HCT116 (cell line): ENCODE results near the gene TMEM134.

ENCODE experiments used
- EZH2 ChIP-seq: fragments of 200-600 bp; sonication (generic); IDR thresholded peaks from 2 replicates; pipeline ENCODE4 v1.6.1; 2017; ENCODE audit warnings: antibody characterized with exemption, mixed run types
- EZH2phosphoT487 ChIP-seq: fragments of 200-600 bp; IDR thresholded peaks from 2 replicates; pipeline ENCODE4 v1.6.1; 2018; ENCODE audit warnings: antibody characterized with exemption, borderline replicate concordance
- FOSL1 ChIP-seq: IDR thresholded peaks from 2 replicates; pipeline ENCODE4 v1.6.1; 2012; ENCODE audit warnings: low read depth
- JUND ChIP-seq: IDR thresholded peaks from 2 replicates; pipeline ENCODE4 v1.6.1; 2012
- POLR2A ChIP-seq: IDR thresholded peaks from 2 replicates; pipeline ENCODE4 v1.7.0; 2011; ENCODE audit warnings: borderline replicate concordance; ENCODE audit not compliant: insufficient read depth, insufficient read length; ENCODE audit errors: extremely low read depth
- POLR2AphosphoS5 ChIP-seq: IDR thresholded peaks from 2 replicates; pipeline ENCODE4 v1.6.1; 2011; ENCODE audit warnings: mild to moderate bottlenecking, low read depth, low read length, moderate library complexity
- SP1 ChIP-seq: IDR thresholded peaks from 2 replicates; pipeline ENCODE4 v1.6.1; 2012; ENCODE audit warnings: low read depth
- SRF ChIP-seq: IDR thresholded peaks from 2 replicates; pipeline ENCODE4 v1.6.1; 2012; ENCODE audit warnings: low read depth
- TCF7L2 ChIP-seq: IDR thresholded peaks from 2 replicates; pipeline ENCODE4 v1.7.0; 2011; ENCODE audit warnings: borderline replicate concordance, inconsistent platforms; ENCODE audit not compliant: insufficient read depth, insufficient read length; ENCODE audit errors: extremely low read depth
- TF ChIP-seq, protein P1 (sequence below), 3 experiments: fragments of 200-600 bp in 1 of 3; sonication (generic) in 1 of 3; IDR thresholded peaks in 2 of 3; conservative IDR thresholded peaks in 1 of 3; 2 replicates each; pipeline ENCODE4 v1.5.1; 2012 to 2017; ENCODE audit warnings: low read depth in 2 of 3, low read length in 2 of 3, antibody characterized with exemption in 1 of 3, borderline replicate concordance in 1 of 3, control low read depth in 1 of 3, mild to moderate bottlenecking in 1 of 3, mixed read lengths in 1 of 3, mixed run types in 1 of 3, moderate library complexity in 1 of 3; ENCODE audit not compliant: insufficient read depth in 1 of 3
- TF ChIP-seq, protein P2 (sequence below): IDR thresholded peaks from 2 replicates; pipeline ENCODE4 v1.6.1; 2012
- TF ChIP-seq, protein P3 (sequence below): IDR thresholded peaks from 2 replicates; pipeline ENCODE4 v1.6.1; 2011; ENCODE audit warnings: mild to moderate bottlenecking, low read length, moderate library complexity; ENCODE audit not compliant: insufficient replicate concordance; ENCODE audit errors: extremely low read depth
- TF ChIP-seq, protein P4 (sequence below): IDR thresholded peaks from 2 replicates; pipeline ENCODE4 v1.6.1; 2012; ENCODE audit warnings: low read depth

DNA sequence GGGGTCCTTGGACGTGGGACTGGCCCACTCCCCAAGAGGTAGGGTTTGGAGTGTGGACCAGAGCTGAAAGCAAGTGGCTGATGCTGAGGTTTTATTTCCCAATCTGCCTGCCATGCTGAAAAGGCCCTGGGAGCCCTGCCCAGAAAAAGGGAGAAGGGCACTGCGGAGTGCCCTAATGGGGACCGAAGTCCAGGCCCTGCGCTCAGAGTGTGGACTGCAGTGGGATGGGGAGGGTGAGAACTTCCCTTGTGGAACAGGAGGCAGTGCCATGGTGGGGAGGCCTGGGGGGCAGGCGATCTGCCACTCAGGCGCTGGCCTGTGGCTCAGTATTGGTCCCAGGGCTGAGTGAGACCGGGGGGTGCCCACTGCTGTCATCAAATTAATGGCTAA lies 20.8 kb downstream of the TMEM134 start:
- TF ChIP-seq, protein P1, sequence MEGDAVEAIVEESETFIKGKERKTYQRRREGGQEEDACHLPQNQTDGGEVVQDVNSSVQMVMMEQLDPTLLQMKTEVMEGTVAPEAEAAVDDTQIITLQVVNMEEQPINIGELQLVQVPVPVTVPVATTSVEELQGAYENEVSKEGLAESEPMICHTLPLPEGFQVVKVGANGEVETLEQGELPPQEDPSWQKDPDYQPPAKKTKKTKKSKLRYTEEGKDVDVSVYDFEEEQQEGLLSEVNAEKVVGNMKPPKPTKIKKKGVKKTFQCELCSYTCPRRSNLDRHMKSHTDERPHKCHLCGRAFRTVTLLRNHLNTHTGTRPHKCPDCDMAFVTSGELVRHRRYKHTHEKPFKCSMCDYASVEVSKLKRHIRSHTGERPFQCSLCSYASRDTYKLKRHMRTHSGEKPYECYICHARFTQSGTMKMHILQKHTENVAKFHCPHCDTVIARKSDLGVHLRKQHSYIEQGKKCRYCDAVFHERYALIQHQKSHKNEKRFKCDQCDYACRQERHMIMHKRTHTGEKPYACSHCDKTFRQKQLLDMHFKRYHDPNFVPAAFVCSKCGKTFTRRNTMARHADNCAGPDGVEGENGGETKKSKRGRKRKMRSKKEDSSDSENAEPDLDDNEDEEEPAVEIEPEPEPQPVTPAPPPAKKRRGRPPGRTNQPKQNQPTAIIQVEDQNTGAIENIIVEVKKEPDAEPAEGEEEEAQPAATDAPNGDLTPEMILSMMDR (IDR thresholded peaks at IDR 0.05 in 2 of 3, conservative IDR thresholded peaks at IDR 0.05 in 1 of 3; ENCODE audit: borderline replicate concordance in 1 of 3, insufficient read depth in 1 of 3, low read depth in 2 of 3, low read length in 2 of 3) = no peak
- no peak for TF ChIP-seq SP1
- TF ChIP-seq, protein P2, sequence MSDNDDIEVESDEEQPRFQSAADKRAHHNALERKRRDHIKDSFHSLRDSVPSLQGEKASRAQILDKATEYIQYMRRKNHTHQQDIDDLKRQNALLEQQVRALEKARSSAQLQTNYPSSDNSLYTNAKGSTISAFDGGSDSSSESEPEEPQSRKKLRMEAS = no peak
- no peak for TF ChIP-seq POLR2A
- TF ChIP-seq EZH2 = no peak
- TF ChIP-seq, protein P3, sequence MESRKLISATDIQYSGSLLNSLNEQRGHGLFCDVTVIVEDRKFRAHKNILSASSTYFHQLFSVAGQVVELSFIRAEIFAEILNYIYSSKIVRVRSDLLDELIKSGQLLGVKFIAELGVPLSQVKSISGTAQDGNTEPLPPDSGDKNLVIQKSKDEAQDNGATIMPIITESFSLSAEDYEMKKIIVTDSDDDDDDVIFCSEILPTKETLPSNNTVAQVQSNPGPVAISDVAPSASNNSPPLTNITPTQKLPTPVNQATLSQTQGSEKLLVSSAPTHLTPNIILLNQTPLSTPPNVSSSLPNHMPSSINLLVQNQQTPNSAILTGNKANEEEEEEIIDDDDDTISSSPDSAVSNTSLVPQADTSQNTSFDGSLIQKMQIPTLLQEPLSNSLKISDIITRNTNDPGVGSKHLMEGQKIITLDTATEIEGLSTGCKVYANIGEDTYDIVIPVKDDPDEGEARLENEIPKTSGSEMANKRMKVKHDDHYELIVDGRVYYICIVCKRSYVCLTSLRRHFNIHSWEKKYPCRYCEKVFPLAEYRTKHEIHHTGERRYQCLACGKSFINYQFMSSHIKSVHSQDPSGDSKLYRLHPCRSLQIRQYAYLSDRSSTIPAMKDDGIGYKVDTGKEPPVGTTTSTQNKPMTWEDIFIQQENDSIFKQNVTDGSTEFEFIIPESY = no peak
- no peak for TF ChIP-seq EZH2phosphoT487
- no peak for TF ChIP-seq JUND
- TF ChIP-seq POLR2AphosphoS5 = no peak
- TF ChIP-seq TCF7L2 = no peak
- TF ChIP-seq FOSL1 = no peak
- no peak for TF ChIP-seq SRF
- TF ChIP-seq, protein P4, sequence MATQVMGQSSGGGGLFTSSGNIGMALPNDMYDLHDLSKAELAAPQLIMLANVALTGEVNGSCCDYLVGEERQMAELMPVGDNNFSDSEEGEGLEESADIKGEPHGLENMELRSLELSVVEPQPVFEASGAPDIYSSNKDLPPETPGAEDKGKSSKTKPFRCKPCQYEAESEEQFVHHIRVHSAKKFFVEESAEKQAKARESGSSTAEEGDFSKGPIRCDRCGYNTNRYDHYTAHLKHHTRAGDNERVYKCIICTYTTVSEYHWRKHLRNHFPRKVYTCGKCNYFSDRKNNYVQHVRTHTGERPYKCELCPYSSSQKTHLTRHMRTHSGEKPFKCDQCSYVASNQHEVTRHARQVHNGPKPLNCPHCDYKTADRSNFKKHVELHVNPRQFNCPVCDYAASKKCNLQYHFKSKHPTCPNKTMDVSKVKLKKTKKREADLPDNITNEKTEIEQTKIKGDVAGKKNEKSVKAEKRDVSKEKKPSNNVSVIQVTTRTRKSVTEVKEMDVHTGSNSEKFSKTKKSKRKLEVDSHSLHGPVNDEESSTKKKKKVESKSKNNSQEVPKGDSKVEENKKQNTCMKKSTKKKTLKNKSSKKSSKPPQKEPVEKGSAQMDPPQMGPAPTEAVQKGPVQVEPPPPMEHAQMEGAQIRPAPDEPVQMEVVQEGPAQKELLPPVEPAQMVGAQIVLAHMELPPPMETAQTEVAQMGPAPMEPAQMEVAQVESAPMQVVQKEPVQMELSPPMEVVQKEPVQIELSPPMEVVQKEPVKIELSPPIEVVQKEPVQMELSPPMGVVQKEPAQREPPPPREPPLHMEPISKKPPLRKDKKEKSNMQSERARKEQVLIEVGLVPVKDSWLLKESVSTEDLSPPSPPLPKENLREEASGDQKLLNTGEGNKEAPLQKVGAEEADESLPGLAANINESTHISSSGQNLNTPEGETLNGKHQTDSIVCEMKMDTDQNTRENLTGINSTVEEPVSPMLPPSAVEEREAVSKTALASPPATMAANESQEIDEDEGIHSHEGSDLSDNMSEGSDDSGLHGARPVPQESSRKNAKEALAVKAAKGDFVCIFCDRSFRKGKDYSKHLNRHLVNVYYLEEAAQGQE = no peak
